ENCODE measurements around the gene GM2A.

DNA sequence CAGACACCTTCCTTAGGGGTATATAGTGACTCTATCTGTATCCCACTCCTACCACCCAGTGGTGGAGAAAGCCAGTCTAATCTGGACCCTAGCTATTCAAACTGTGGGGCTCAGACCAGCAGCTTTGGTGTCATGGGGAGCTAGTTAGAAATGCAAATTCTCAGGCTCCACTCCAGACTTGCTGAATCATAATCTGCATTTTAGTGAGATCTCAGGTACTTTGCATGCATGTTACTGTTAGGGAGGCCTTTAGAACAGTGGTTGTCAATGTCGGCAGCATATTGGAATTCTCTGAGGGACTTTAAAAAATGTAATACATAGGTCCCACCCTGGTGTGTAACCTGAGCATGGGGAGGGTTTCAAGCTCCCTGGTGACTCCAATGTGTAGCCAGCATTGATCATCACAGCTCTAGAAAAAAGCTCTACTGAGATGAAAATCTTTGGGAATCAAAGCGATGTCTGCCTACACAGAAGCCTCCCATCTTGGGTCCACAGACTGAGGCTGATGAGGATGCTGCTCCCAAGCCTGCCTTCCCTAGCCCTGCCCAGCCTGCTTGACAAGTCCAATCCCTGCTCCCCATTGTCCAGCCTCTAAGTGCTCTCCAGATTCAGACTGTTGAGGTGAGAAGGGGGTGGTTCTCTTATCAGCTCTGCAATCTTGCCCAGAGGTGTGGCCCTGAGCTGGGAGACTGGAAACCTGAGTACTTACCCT lies 11.9 kb upstream of the GM2A start:
- TF ChIP-seq, protein P1, sequence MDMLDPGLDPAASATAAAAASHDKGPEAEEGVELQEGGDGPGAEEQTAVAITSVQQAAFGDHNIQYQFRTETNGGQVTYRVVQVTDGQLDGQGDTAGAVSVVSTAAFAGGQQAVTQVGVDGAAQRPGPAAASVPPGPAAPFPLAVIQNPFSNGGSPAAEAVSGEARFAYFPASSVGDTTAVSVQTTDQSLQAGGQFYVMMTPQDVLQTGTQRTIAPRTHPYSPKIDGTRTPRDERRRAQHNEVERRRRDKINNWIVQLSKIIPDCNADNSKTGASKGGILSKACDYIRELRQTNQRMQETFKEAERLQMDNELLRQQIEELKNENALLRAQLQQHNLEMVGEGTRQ (IDR thresholded peaks at IDR 0.05; ENCODE audit: low read length) = no peak
- TF ChIP-seq, protein P2, sequence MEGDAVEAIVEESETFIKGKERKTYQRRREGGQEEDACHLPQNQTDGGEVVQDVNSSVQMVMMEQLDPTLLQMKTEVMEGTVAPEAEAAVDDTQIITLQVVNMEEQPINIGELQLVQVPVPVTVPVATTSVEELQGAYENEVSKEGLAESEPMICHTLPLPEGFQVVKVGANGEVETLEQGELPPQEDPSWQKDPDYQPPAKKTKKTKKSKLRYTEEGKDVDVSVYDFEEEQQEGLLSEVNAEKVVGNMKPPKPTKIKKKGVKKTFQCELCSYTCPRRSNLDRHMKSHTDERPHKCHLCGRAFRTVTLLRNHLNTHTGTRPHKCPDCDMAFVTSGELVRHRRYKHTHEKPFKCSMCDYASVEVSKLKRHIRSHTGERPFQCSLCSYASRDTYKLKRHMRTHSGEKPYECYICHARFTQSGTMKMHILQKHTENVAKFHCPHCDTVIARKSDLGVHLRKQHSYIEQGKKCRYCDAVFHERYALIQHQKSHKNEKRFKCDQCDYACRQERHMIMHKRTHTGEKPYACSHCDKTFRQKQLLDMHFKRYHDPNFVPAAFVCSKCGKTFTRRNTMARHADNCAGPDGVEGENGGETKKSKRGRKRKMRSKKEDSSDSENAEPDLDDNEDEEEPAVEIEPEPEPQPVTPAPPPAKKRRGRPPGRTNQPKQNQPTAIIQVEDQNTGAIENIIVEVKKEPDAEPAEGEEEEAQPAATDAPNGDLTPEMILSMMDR (IDR thresholded peaks at IDR 0.05; ENCODE audit: control extremely low read depth in 1 of 3, insufficient read depth in 1 of 3, low read depth in 1 of 3, low read length in 3 of 3) = no peak
- TF ChIP-seq POLR2AphosphoS5 (IDR thresholded peaks at IDR 0.05; ENCODE audit: low read depth, low read length) = no peak
- no peak for TF ChIP-seq JUN (IDR thresholded peaks at IDR 0.05; ENCODE audit: low read depth, low read length)
